Heart right ventricle (tissue), 16 donors: ENCODE results near the gene KSR1. TPM values are rescaled to one million over a fixed set of nuclear protein-coding genes. Genes with fewer than 3 reads are reported as not detected.
A peak's percentile ranks its signal among the peaks of the same experiment; 100 is the strongest.

Experiments
- ATAC-seq, 8 donors: fragments of 200-7000 bp; cut with Tn5 transposase; one replicate each; pipeline ENCODE4 v1.9.1; 2020; ENCODE audit warnings: mild to moderate bottlenecking in 8 of 8, moderate library complexity in 8 of 8, moderate number of reproducible peaks in 1 of 8
- DNase-seq, 2 donors: peaks; one replicate each; pipeline ENCODE4 v3.0.0-alpha.2; 2020
- H3K27ac ChIP-seq, 10 donors: fragments of 200-600 bp; sonication (generic) in 2 of 10; one replicate each; pipeline versions ENCODE4 v1.5.0 to v1.8.0; 2020 to 2022; ENCODE audit warnings: mild to moderate bottlenecking in 3 of 10
- H3K27me3 ChIP-seq, 7 donors: fragments of 200-600 bp; one replicate each; pipeline ENCODE4 v1.8.0; 2021 to 2022; ENCODE audit warnings: mild to moderate bottlenecking in 2 of 7
- H3K36me3 ChIP-seq, 9 donors: fragments of 200-600 bp; sonication (generic) in 1 of 9; one replicate each; pipeline versions ENCODE4 v1.5.0 to v1.8.0; 2020 to 2022; ENCODE audit warnings: mild to moderate bottlenecking in 2 of 9
- H3K4me1 ChIP-seq, 9 donors: fragments of 200-600 bp; sonication (generic) in 1 of 9; one replicate each; pipeline versions ENCODE4 v1.5.0 to v1.8.0; 2020 to 2022; ENCODE audit warnings: mild to moderate bottlenecking in 4 of 9
- H3K4me3 ChIP-seq, 10 donors: fragments of 200-600 bp; sonication (generic) in 2 of 10; one replicate each; pipeline versions ENCODE4 v1.5.0 to v1.8.0; 2020 to 2022; ENCODE audit warnings: mild to moderate bottlenecking in 7 of 10, moderate library complexity in 2 of 10
- H3K9me3 ChIP-seq, 11 donors: fragments of 200-600 bp in 10 of 11; sonication (generic) in 2 of 11; one replicate each; pipeline versions ENCODE4 v1.5.0 to v1.8.0; 2013 to 2022; ENCODE audit warnings: mild to moderate bottlenecking in 2 of 11, control low read depth in 1 of 11, moderate library complexity in 1 of 11
- CTCF ChIP-seq, 9 donors: fragments of 200-600 bp; sonication (generic) in 2 of 9; IDR thresholded peaks; one replicate each; pipeline versions ENCODE4 v1.5.0 to v1.8.0; 2021 to 2022; ENCODE audit warnings: antibody characterized with exemption in 9 of 9, mild to moderate bottlenecking in 5 of 9, moderate library complexity in 1 of 9
- WGBS, 2 donors: extraction: QIAGEN DNeasy Blood & Tissue Kit; methylation state at CpG; one replicate each; pipeline ENCODE4 v1.1.7; 2013; ENCODE audit warnings: inconsistent platforms in 1 of 2; 5-methylcytosine and 5-hydroxymethylcytosine counted together
- intact Hi-C, 10 donors: fragments of 100-400 bp; cut with DNase I; formaldehyde crosslinking; loops; one replicate each; pipeline versions ENCODE4 v1.11.1 to v1.14.2; 2022
- polyA plus RNA-seq, 2 donors: library from polyadenylated mRNA; stranded (reverse); fragments of 200-250 nt; gene quantifications; one replicate each; pipeline ENCODE4 v1.2.3, GENCODE V29; 2013
- total RNA-seq, 10 donors: library from RNA; stranded (reverse); fragmentation: NEBNext Ultra II Directional in 3 of 10; extraction: Animal tissue kit (Norgen Biotek cat#: 25700) in 3 of 10; gene quantifications; one replicate each; pipeline versions ENCODE4 v1.2.1 to v1.2.4, GENCODE V29; 2021 to 2023
- donor health status: Arrhythmogenic right ventricular cardiomyopathy.
- donor health status: ischemic (EF 13 %, LVEDD 7.1; RV severe dilation, severe dysfunction).
- donor health status: healthy with polysubstance abuse.
- donor health status: DM: no; HTN: yes; CAD: no.
- donor health status: DM: no; HTN: no; CAD: no.
- donor health status: ischemic (EF 25% LVEDD 6.9; RV normal size, moderate dysfunction).
- donor health status: ischemic (EF 25% LVEDD 5.7; RV mildly dilated, moderate dysfunction).
- donor health status: healthy.
- donor health status: DM: yes; HTN: yes; CAD: no.
- donor health status: Ischemic cardiomyopathy.
- donor health status: ischemic (EF 35%, LVEDD 5.7; RV mildly dilated, moderate dysfunction).
- donor health status: nonischemic (EF 11% LVEDD 7.7; RV severe dilation, severe dysfunction).
- donor health status: DM: yes; HTN: yes; CAD: no.
- donor health status: PGD.
- donor health status: ischemic (EF 29% LVEDD 5.4; RV normal size, mild dysfunction).
- donor health status: nonischemic (EF 23%, LVEDD 6.1; RV moderate dilation, normal function).

Gene KSR1
- total and polyA plus RNA-seq, 12 donors: 5.6 to 19.6 (median 8.6) TPM

GRCh38 chr17:27545562-27546229, 89.4 kb downstream of the KSR1 start:
- intact Hi-C loops: no loop called here
- no peak for TF ChIP-seq CTCF (IDR thresholded peaks at IDR 0.05)
- DNase-seq (no peak), ATAC-seq (no peak)
- H3K27ac ChIP-seq: peak overlapping the region in 1 of 10 donors; percentile 21
- H3K27me3 ChIP-seq: no peaks in the 10 kb centered on the region
- peaks cover 0 to 1% (median 0%) of the 10 kb centered on the region in 9 donors for H3K36me3 ChIP-seq
- WGBS, 2 donors: 92 to 93% methylated on average over 8 of the region's 8 CpGs
- H3K9me3 ChIP-seq: no peaks in the 10 kb centered on the region
- H3K4me3 ChIP-seq: no peak overlapping the region
- H3K4me1 ChIP-seq: peaks cover 0 to 49% (median 2%) of the 10 kb centered on the region in 9 donors

- Histone ChIP-seq H3K4me1 (peaks cover 0 to 42% (median 0%) of the 10 kb centered on the region in 9 donors), H3K36me3 (peaks cover 0 to 12% (median 0%) of the 10 kb centered on the region in 9 donors), H3K27me3 (no peaks in the 10 kb centered on the region), H3K27ac (no peak overlapping the region), H3K4me3 (no peak overlapping the region), H3K9me3 (no peaks in the 10 kb centered on the region)
- DNase-seq (no peak), ATAC-seq (no peak)
- TF ChIP-seq CTCF (IDR thresholded peaks at IDR 0.05): no peak
- 88 to 89% methylated on average over 7 of the region's 7 CpGs for WGBS, 2 donors
- intact Hi-C loops: no loop called here
Measured at GRCh38 chr17:27546624-27547300, 90.5 kb downstream of the KSR1 start.

GRCh38 chr17:27547301-27547683, 91.0 kb downstream of the KSR1 start:
- Histone ChIP-seq H3K9me3 (no peaks in the 10 kb centered on the region), H3K4me1 (peaks cover 0 to 42% (median 0%) of the 10 kb centered on the region in 9 donors), H3K4me3 (no peak overlapping the region), H3K27me3 (no peaks in the 10 kb centered on the region), H3K36me3 (peaks cover 0 to 17% (median 0%) of the 10 kb centered on the region in 9 donors), H3K27ac (no peak overlapping the region)
- TF ChIP-seq CTCF (IDR thresholded peaks at IDR 0.05): no peak
- DNase-seq (no peak), ATAC-seq (no peak)
- 85 to 89% methylated on average over 4 of the region's 4 CpGs for WGBS, 2 donors
- intact Hi-C loops: no loop called here

- no peak for TF ChIP-seq CTCF (IDR thresholded peaks at IDR 0.05)
- Histone ChIP-seq H3K36me3 (peaks cover 0 to 17% (median 0%) of the 10 kb centered on the region in 9 donors), H3K27me3 (no peaks in the 10 kb centered on the region), H3K9me3 (no peaks in the 10 kb centered on the region), H3K4me3 (no peak overlapping the region), H3K4me1 (peaks cover 0 to 53% (median 5%) of the 10 kb centered on the region in 9 donors), H3K27ac (no peak overlapping the region)
- intact Hi-C loops: no loop called here
- WGBS, 2 donors: 98 to 99% methylated on average over 7 of the region's 7 CpGs
- ATAC-seq: no peak
- no peak for DNase-seq
Measured at GRCh38 chr17:27548369-27548768, 92.1 kb downstream of the KSR1 start.
